C4-2B (cell line): Measurements from ENCODE around the gene GMNC.

Experiments
- H3K27ac ChIP-seq: fragments of 450-650 bp; 2 replicates; pipeline ENCODE4 v1.5.1; 2017
- CTCF ChIP-seq: fragments of 450-650 bp; conservative IDR thresholded peaks from 2 replicates; pipeline ENCODE4 v1.5.1; 2017; ENCODE audit warnings: mild to moderate bottlenecking
- ZFX ChIP-seq: fragments of 450-650 bp; IDR thresholded peaks from 2 replicates; pipeline ENCODE4 v1.6.1; 2017

GMNC gene

GRCh38 chr3:190825386-190826016 lies 37.0 kb downstream of the GMNC start:
- TF ChIP-seq CTCF = no peak
- TF ChIP-seq ZFX = no peak
- no peak overlapping the region for H3K27ac ChIP-seq

DNA sequence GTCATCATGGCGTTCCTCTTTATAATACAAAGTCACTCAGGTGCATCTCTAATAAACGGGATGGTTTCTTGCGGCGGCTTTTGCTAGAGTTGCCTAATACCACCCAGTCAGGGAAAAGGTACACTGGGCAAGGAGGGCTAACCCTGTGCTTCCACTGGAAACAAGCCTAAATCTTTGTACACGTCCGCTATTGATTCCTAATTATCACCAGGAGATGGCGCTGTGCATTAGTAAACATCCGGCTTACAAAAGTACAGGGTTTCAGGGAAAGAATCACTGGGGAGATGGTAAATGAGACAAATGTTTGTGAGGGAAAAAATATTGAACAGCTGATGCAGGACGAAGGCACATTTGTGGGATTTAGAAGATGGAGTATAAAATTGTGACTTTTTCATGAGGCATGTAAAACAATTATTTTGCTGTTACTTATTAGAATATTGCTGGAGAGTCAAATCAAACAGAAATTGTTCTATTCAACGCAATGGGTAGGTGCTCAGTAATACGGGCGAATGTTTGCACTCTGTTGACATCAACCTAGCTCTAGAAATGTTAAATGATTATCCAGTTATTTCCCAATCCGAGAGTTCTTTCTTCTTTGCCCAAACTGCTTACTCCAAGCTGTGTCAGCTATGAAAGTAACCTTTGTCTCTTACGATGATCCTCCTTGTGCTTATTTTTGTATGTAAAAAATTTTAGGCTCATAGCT lies 50.6 kb downstream of the GMNC start:
- TF ChIP-seq ZFX = no peak
- TF ChIP-seq CTCF = peak; percentile 90
- no peak overlapping the region for H3K27ac ChIP-seq

GRCh38 chr3:190810957-190811356 lies 51.5 kb downstream of the GMNC start:
- no peak overlapping the region for H3K27ac ChIP-seq
- no peak for TF ChIP-seq ZFX

DNA sequence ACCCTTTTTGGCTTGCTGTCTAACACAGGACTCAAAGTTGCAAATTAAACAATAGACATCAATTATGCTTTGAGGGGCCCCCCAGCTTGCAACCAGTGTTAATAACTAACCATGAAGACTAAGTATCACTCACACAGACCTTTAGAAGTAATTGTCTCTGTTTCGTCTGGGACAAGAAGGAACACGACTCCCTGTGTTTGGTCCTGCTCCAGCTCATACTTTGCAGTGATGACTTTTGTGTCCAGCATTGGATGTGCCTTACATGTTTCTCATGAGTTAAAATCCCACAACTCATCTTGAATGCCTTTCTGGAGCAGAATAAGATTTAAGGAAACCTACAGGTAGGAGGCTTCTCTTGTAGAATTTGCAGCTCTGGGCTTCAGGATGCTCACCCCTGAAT lies 53.1 kb downstream of the GMNC start:
- TF ChIP-seq CTCF (no peak), ZFX (no peak)
- H3K27ac ChIP-seq = peak overlapping the region; percentile 26; the same call in 1 of the 2 replicates

- TF ChIP-seq CTCF (no peak; the same call in 1 of the 2 replicates), ZFX (no peak)
Observed at GRCh38 chr3:190807719-190808375, 54.6 kb downstream of the GMNC start.

More at GRCh38 chr3:190807719-190808375, 54.6 kb downstream of the GMNC start:
- peak overlapping the region; percentile 59 for H3K27ac ChIP-seq
